ENCODE results near the gene RAPGEF3. TPM values are rescaled to one million over a fixed set of nuclear protein-coding genes. Genes with fewer than 3 reads are reported as not detected.

RAPGEF3 gene
- total and polyA plus RNA-seq, 9 of the 15 experiments (the other 6 are each of a cell fraction or from before 2014, with no cell fraction given) = 0.03 to 0.78 (median 0.37) TPM; not detected in 1

DNA sequence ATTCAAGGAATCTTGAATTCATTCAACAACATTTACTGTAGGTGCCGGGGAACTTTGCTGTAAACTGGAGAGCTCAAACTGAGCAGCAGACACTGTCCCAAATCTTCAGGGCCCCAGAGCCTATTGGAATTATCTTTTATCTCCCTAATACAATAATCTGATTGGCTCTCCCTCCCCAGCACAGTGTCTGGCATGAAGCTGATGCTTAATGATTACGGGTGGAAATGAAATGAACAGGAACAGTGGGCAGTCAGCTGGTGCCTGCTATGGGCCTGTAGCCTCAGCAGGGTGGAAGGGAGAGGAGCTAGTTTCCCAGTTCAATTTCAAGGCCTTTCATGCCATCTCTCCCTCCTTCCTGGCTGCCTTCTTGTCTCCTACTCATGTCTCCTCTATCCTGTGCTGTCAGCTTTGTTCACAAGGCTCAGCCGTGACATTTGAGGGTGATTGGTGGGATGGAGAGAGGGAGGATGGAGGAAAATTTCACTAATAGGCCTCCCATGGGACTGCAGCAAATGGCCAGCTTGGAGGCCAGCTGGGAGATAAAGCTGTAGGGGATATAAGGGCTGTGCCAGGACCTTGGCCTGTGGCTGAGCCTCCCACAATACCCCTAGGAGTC, 4.3 kb upstream of the RAPGEF3 start:
- POLR2A ChIA-PET = interaction anchor here (0.6 to 1.3 kb wide), 4 partner anchors 12 to 277 kb away, joined by 3 to 5 read pairs (median 3); no protein-coding TSS in a partner anchor
- H2AFZ ChIP-seq (ENCODE audit: low read depth, low read length) = no peak overlapping the region
- BruUV-seq (replicated peaks) = no TSS peak
- TF ChIP-seq ZEB2 (IDR thresholded peaks at IDR 0.05) (no peak), TRIM25 (IDR thresholded peaks at IDR 0.05; ENCODE audit: borderline replicate concordance) (no peak), AFF4 (CRISPR knock-in tag; IDR thresholded peaks at IDR 0.05) (no peak), FOXJ3 (CRISPR knock-in tag; IDR thresholded peaks at IDR 0.05) (no peak), THRB (CRISPR knock-in tag; conservative IDR thresholded peaks at IDR 0.05) (no peak), ZZZ3 (IDR thresholded peaks at IDR 0.05) (no peak), ZNF584 (CRISPR knock-in tag; IDR thresholded peaks at IDR 0.05; ENCODE audit: low read depth) (no peak), SMARCA5 (IDR thresholded peaks at IDR 0.05) (no peak), ZFP36 (IDR thresholded peaks at IDR 0.05; ENCODE audit: low read depth, low read length, partially characterized antibody) (no peak), RFX1 (IDR thresholded peaks at IDR 0.05) (no peak), ESRRA (IDR thresholded peaks at IDR 0.05; ENCODE audit: borderline replicate concordance, low read depth) (no peak), CEBPB (tag; IDR thresholded peaks at IDR 0.05) (no peak)
- TF ChIP-seq, protein P1, sequence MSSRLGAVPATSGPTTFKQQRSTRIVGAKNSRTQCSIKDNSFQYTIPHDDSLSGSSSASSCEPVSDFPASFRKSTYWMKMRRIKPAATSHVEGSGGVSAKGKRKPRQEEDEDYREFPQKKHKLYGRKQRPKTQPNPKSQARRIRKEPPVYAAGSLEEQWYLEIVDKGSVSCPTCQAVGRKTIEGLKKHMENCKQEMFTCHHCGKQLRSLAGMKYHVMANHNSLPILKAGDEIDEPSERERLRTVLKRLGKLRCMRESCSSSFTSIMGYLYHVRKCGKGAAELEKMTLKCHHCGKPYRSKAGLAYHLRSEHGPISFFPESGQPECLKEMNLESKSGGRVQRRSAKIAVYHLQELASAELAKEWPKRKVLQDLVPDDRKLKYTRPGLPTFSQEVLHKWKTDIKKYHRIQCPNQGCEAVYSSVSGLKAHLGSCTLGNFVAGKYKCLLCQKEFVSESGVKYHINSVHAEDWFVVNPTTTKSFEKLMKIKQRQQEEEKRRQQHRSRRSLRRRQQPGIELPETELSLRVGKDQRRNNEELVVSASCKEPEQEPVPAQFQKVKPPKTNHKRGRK (tag; IDR thresholded peaks at IDR 0.05) = no peak

More for the DNA sequence above, 4.3 kb upstream of the RAPGEF3 start:
- Histone ChIP-seq H3K4me1 (replicated peaks in 1 of 2; ENCODE audit: control insufficient read depth in 2 of 2, insufficient read depth in 2 of 2, low read length in 2 of 2) (peaks cover 11 to 20% of the 10 kb centered on the region in 2 experiments; a peak in 4 of 5 replicates), H3K9me3 (replicated peaks; ENCODE audit: control insufficient read depth, insufficient read depth, low read depth, low read length) (no peaks in the 10 kb centered on the region), H3K4me2 (ENCODE audit: insufficient read depth, low read length) (no peak overlapping the region), H3K36me3 (ENCODE audit: control insufficient read depth, insufficient read depth, low read length) (no peaks in the 10 kb centered on the region), H3K9me1 (ENCODE audit: control insufficient read depth, insufficient read depth, low read length) (no peaks in the 10 kb centered on the region), H3K27me3 (ENCODE audit: control insufficient read depth in 2 of 2, insufficient read depth in 2 of 2, low read length in 2 of 2) (no peaks in the 10 kb centered on the region), H3K27ac (ENCODE audit: extremely low read depth, low read depth, low read length) (no peak overlapping the region), H3K79me2 (ENCODE audit: control insufficient read depth, insufficient read depth, low read length) (no peaks in the 10 kb centered on the region), H3K4me3 (no peak overlapping the region), H3K9ac (ENCODE audit: insufficient read depth in 1 of 2, low read depth in 2 of 2, low read length in 2 of 2) (0 out of 4 replicates have a peak overlapping the region, but pooled peaks of 1 of the 2 experiments have one; percentile 1), H4K20me1 (replicated peaks; ENCODE audit: control insufficient read depth, insufficient read depth, low read length) (no peaks in the 10 kb centered on the region)
- ATAC-seq (no peak), DNase-seq (ENCODE audit: extremely low read depth in 1 of 4, low spot score in 3 of 4) (no peak), FAIRE-seq (no peak)
- CTCF ChIA-PET (ENCODE audit: low intra/inter-chr PET ratio) = no interaction called here
- intact Hi-C loops (cut with micrococcal nuclease) = no loop called here
- 37% methylated on average over 3 of the region's 3 CpGs for WGBS (ENCODE audit: insufficient coverage, low coverage, missing lambda C conversion rate)
- in situ Hi-C loops (cut with MboI) = no loop called here
